ENCODE measurements around the gene EGLN3. TPM values are rescaled to one million over a fixed set of nuclear protein-coding genes. Genes with fewer than 3 reads are reported as not detected.

Gene EGLN3
- total RNA-seq (2021; ENCODE audit: unreplicated experiment) (3.6 TPM), Bru-seq, nascent RNA (percentile 50 among the genes with signal in this experiment), BruChase-seq, experiment 1, labeled RNA remaining after a 2-hour chase (percentile 46 among the genes with signal in this experiment), BruChase-seq, experiment 2, labeled RNA remaining after a 6-hour chase (percentile 42 among the genes with signal in this experiment)
- polyA plus RNA-seq (2012; ENCODE audit: insufficient read length), result 3.9 TPM
- long read RNA-seq, transcript EGLN3-201 (5 exons, 2,709 nt), result major isoform, 7 of 7 reads
- long read RNA-seq, partial matches to known transcripts, result 0 of 7 reads
- long read RNA-seq, other reads (novel, unspliced or antisense), result 0 of 7 reads

GRCh38 chr14:33950320-33951182 is at the start of gene EGLN3:
Gene EGLN3 (minus strand): TSS chr14:33951074. CDS start chr14:33950752, 322 bp downstream.
- H3K27me3 ChIP-seq (ENCODE audit: control insufficient read depth, insufficient read depth, low read length), result peaks cover 13% of the 10 kb centered on the region
- DNase-seq (ENCODE audit: low read depth, low spot score) (no peak), ATAC-seq (peak; percentile 97)
- H3K4me1 ChIP-seq (ENCODE audit: control insufficient read depth, insufficient read depth, low read length), result no peaks in the 10 kb centered on the region
- intact Hi-C loops (cut with micrococcal nuclease; ENCODE audit: unreplicated experiment) (no loop called here), in situ Hi-C loops (cut with HindIII; ENCODE audit: low pct_unique_long_range_greater_than_20kb, low sequenced_read_pairs) (no loop called here)
- H3K9me3 ChIP-seq (ENCODE audit: control insufficient read depth, insufficient read depth, low read depth, low read length), result no peaks in the 10 kb centered on the region
- POLR2A ChIA-PET, result no interaction called here
- TF ChIP-seq REST (IDR thresholded peaks at IDR 0.05; ENCODE audit: insufficient read depth in 1 of 2, low read depth in 2 of 2, low read length in 1 of 2) (no peak), CTCF (IDR thresholded peaks at IDR 0.05) (no peak), TCF7L2 (IDR thresholded peaks at IDR 0.05; ENCODE audit: low read depth, low read length) (no peak), SIN3A (IDR thresholded peaks at IDR 0.05; ENCODE audit: borderline replicate concordance, insufficient read depth, low read depth, low read length) (no peak), POLR2AphosphoS5 (IDR thresholded peaks at IDR 0.05; ENCODE audit: low read depth, low read length) (peak; percentile 52; the same call in 1 of the 2 replicates)
- BruUV-seq (replicated peaks), result no TSS peak
- H3K36me3 ChIP-seq (ENCODE audit: control insufficient read depth, insufficient read depth, low read length), result no peaks in the 10 kb centered on the region
- H3K27ac ChIP-seq (ENCODE audit: low read length), result no peak within 1 kb of the TSS; the same call in 1 of the 2 replicates
- peak within 1 kb of the TSS; percentile 57 to 64 for H3K4me3 ChIP-seq (ENCODE audit: low read depth in 2 of 2, low read length in 2 of 2)
- CTCF ChIA-PET, result interaction anchor here (0.6 kb wide), 1 partner anchor 298 kb away, joined by 3 read pairs; no protein-coding TSS in a partner anchor

GRCh38 chr14:34000396-34000795 is 49.5 kb upstream of the EGLN3 start:
- CTCF ChIA-PET, result no interaction called here

More at GRCh38 chr14:34000396-34000795, 49.5 kb upstream of the EGLN3 start:
- TF ChIP-seq CTCF (IDR thresholded peaks at IDR 0.05) (no peak), TCF7L2 (IDR thresholded peaks at IDR 0.05; ENCODE audit: low read depth, low read length) (no peak), SIN3A (IDR thresholded peaks at IDR 0.05; ENCODE audit: borderline replicate concordance, insufficient read depth, low read depth, low read length) (no peak), POLR2AphosphoS5 (IDR thresholded peaks at IDR 0.05; ENCODE audit: low read depth, low read length) (no peak), REST (IDR thresholded peaks at IDR 0.05; ENCODE audit: insufficient read depth in 1 of 2, low read depth in 2 of 2, low read length in 1 of 2) (no peak)
- H3K27ac ChIP-seq (ENCODE audit: low read length), result no peak overlapping the region
- H3K4me3 ChIP-seq (ENCODE audit: low read depth in 2 of 2, low read length in 2 of 2), result no peak overlapping the region
- ATAC-seq (no peak), DNase-seq (ENCODE audit: low read depth, low spot score) (no peak)
- intact Hi-C loops (cut with micrococcal nuclease; ENCODE audit: unreplicated experiment), result no loop called here
- no peaks in the 10 kb centered on the region for H3K9me3 ChIP-seq (ENCODE audit: control insufficient read depth, insufficient read depth, low read depth, low read length)
- H3K27me3 ChIP-seq (ENCODE audit: control insufficient read depth, insufficient read depth, low read length), result no peaks in the 10 kb centered on the region
- in situ Hi-C loops (cut with HindIII; ENCODE audit: low pct_unique_long_range_greater_than_20kb, low sequenced_read_pairs), result no loop called here
- POLR2A ChIA-PET, result no interaction called here
- H3K36me3 ChIP-seq (ENCODE audit: control insufficient read depth, insufficient read depth, low read length), result no peaks in the 10 kb centered on the region
- no peaks in the 10 kb centered on the region for H3K4me1 ChIP-seq (ENCODE audit: control insufficient read depth, insufficient read depth, low read length)
- BruUV-seq (replicated peaks), result no TSS peak
